Heart left ventricle (tissue), 16 donors: ENCODE measurements around the gene RPAP2. TPM values are rescaled to one million over a fixed set of nuclear protein-coding genes. Genes with fewer than 3 reads are reported as not detected.

ENCODE experiments used
- ATAC-seq, 4 donors: fragments of 200-7000 bp; cut with Tn5 transposase; one replicate each; pipeline ENCODE4 v1.9.1; 2020 to 2022; ENCODE audit warnings: moderate library complexity in 4 of 4, mild to moderate bottlenecking in 3 of 4, moderate number of reproducible peaks in 1 of 4
- DNase-seq, 5 donors: peaks; one replicate each; pipeline ENCODE4 v3.0.0-alpha.2; 2020
- H3K27ac ChIP-seq, 12 donors: fragments of 200-600 bp; sonication (generic) in 4 of 12; one replicate each; pipeline versions ENCODE4 v1.5.0 to v1.8.0; 2016 to 2022; ENCODE audit warnings: mild to moderate bottlenecking in 2 of 12
- H3K27me3 ChIP-seq, 9 donors: fragments of 200-600 bp; sonication (generic) in 2 of 9; one replicate each; pipeline versions ENCODE4 v1.5.1 to v1.8.0; 2016 to 2022; ENCODE audit warnings: mild to moderate bottlenecking in 3 of 9
- H3K36me3 ChIP-seq, 9 donors: fragments of 200-600 bp; sonication (generic) in 2 of 9; one replicate each; pipeline versions ENCODE4 v1.5.0 to v1.8.0; 2018 to 2022; ENCODE audit warnings: mild to moderate bottlenecking in 2 of 9
- H3K4me1 ChIP-seq, 12 donors: fragments of 200-600 bp; sonication (generic) in 4 of 12; one replicate each; pipeline versions ENCODE4 v1.5.0 to v1.8.0; 2016 to 2022; ENCODE audit warnings: mild to moderate bottlenecking in 3 of 12
- H3K4me3 ChIP-seq, 12 donors: fragments of 200-600 bp; sonication (generic) in 4 of 12; one replicate each; pipeline versions ENCODE4 v1.5.0 to v1.8.0; 2017 to 2022; ENCODE audit warnings: mild to moderate bottlenecking in 9 of 12, moderate library complexity in 4 of 12
- H3K9me3 ChIP-seq, 12 donors: fragments of 200-600 bp; sonication (generic) in 4 of 12; one replicate each; pipeline versions ENCODE4 v1.5.0 to v1.8.0; 2016 to 2022; ENCODE audit warnings: mild to moderate bottlenecking in 1 of 12
- POLR2A ChIP-seq, 2 donors: fragments of 450-650 bp; IDR thresholded peaks; one replicate each; pipeline ENCODE4 v1.6.1; 2017; ENCODE audit warnings: antibody characterized with exemption in 2 of 2, mild to moderate bottlenecking in 2 of 2, moderate library complexity in 2 of 2
- WGBS, 4 donors: extraction: QIAGEN DNeasy Blood & Tissue Kit in 2 of 4; methylation state at CpG; one replicate each; pipeline versions ENCODE4 v1.1.5 to v1.1.7; 2013 to 2018; 5-methylcytosine and 5-hydroxymethylcytosine counted together
- intact Hi-C, 10 donors: fragments of 100-400 bp; cut with DNase I; formaldehyde crosslinking; loops; one replicate each; pipeline versions ENCODE4 v1.11.1 to v1.14.2; 2022
- polyA plus RNA-seq, 2 donors: library from polyadenylated mRNA; stranded (reverse); fragments of 200-250 nt; gene quantifications; one replicate each; pipeline ENCODE4 v1.2.3, GENCODE V29; 2013
- total RNA-seq, 9 donors: library from RNA; depleted of rRNA in 2 of 9; stranded (reverse); fragments of >200 nt in 2 of 9; fragmentation: NEBNext Ultra II Directional in 3 of 9; extraction: Animal tissue kit (Norgen Biotek cat#: 25700) in 3 of 9; gene quantifications; one replicate each; pipeline versions ENCODE4 v1.1.0 to v1.2.4, GENCODE V29; 2016 to 2023
- TF ChIP-seq, protein P1 (sequence below), 12 donors: fragments of 200-600 bp; sonication (generic) in 4 of 12; IDR thresholded peaks; one replicate each; pipeline versions ENCODE4 v1.5.0 to v1.8.0; 2018 to 2022; ENCODE audit warnings: antibody characterized with exemption in 12 of 12, mild to moderate bottlenecking in 5 of 12
- donor health status: ischemic (EF 13 %, LVEDD 7.1; RV severe dilation, severe dysfunction).
- donor health status: healthy with polysubstance abuse.
- donor health status: DM: no; HTN: yes; CAD: no.
- donor health status: DM: no; HTN: no; CAD: no.
- donor health status: ischemic (EF 25% LVEDD 6.9; RV normal size, moderate dysfunction).
- donor health status: ischemic (EF 25% LVEDD 5.7; RV mildly dilated, moderate dysfunction).
- donor health status: healthy.
- donor health status: DM: yes; HTN: yes; CAD: no.
- donor health status: ischemic (EF 35%, LVEDD 5.7; RV mildly dilated, moderate dysfunction).
- donor health status: nonischemic (EF 11% LVEDD 7.7; RV severe dilation, severe dysfunction).
- donor health status: DM: yes; HTN: yes; CAD: no.
- donor health status: PGD.
- donor health status: ischemic (EF 29% LVEDD 5.4; RV normal size, mild dysfunction).
- donor health status: nonischemic (EF 23%, LVEDD 6.1; RV moderate dilation, normal function).

RPAP2 gene
- total and polyA plus RNA-seq, 11 donors, result 6.7 to 27.7 (median 23.2) TPM

- no peak overlapping the region for H3K27ac ChIP-seq
- TF ChIP-seq POLR2A (IDR thresholded peaks at IDR 0.05), result no peak
- TF ChIP-seq, protein P1, sequence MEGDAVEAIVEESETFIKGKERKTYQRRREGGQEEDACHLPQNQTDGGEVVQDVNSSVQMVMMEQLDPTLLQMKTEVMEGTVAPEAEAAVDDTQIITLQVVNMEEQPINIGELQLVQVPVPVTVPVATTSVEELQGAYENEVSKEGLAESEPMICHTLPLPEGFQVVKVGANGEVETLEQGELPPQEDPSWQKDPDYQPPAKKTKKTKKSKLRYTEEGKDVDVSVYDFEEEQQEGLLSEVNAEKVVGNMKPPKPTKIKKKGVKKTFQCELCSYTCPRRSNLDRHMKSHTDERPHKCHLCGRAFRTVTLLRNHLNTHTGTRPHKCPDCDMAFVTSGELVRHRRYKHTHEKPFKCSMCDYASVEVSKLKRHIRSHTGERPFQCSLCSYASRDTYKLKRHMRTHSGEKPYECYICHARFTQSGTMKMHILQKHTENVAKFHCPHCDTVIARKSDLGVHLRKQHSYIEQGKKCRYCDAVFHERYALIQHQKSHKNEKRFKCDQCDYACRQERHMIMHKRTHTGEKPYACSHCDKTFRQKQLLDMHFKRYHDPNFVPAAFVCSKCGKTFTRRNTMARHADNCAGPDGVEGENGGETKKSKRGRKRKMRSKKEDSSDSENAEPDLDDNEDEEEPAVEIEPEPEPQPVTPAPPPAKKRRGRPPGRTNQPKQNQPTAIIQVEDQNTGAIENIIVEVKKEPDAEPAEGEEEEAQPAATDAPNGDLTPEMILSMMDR (IDR thresholded peaks at IDR 0.05), result no peak
- intact Hi-C loops, result no loop called here
- no peaks in the 10 kb centered on the region for H3K36me3 ChIP-seq
- 95 to 96% (median 96%) methylated on average over 2 of the region's 2 CpGs for WGBS, 4 donors
- DNase-seq, result no peak
- H3K9me3 ChIP-seq, result peaks cover 0 to 5% (median 0%) of the 10 kb centered on the region in 12 donors
- no peak for ATAC-seq
- no peak overlapping the region for H3K4me3 ChIP-seq
- peaks cover 0 to 5% (median 0%) of the 10 kb centered on the region in 12 donors for H3K4me1 ChIP-seq
- H3K27me3 ChIP-seq, result no peaks in the 10 kb centered on the region
Observed at GRCh38 chr1:92447976-92448375, 149.1 kb downstream of the RPAP2 start.

Other genes starting within 250 kb of the RPAP2 start
- gene SETSIP, start 223.6 kb upstream of the RPAP2 start, total RNA-seq, result not detected
- gene SETSIP, start 223.6 kb upstream of the RPAP2 start, polyA plus RNA-seq, result not detected
- 1 to 10 TPM; 1.8 to 7.7 (median 5.1) TPM for gene BTBD8, start 218.7 kb upstream of the RPAP2 start, total RNA-seq
- gene BTBD8, start 218.7 kb upstream of the RPAP2 start, polyA plus RNA-seq, result 1 to 10 TPM in 1 of 2 donors, under 1 TPM in 1; 0.67 to 1.1 TPM
- gene C1orf146, start 81.1 kb upstream of the RPAP2 start, total RNA-seq, result not detected
- not detected for gene C1orf146, start 81.1 kb upstream of the RPAP2 start, polyA plus RNA-seq
- 1 to 10 TPM; 3.0 to 7.2 (median 5.6) TPM for gene GLMN, start 72 bp upstream of the RPAP2 start, total RNA-seq
- 10 to 100 TPM in 1 of 2 donors, 1 to 10 TPM in 1; 5.8 to 11.0 TPM for gene GLMN, start 72 bp upstream of the RPAP2 start, polyA plus RNA-seq
- under 1 TPM in 7 of 9 donors, not detected in 2; 0.08 to 0.93 (median 0.26) TPM for gene GFI1, start 187.9 kb downstream of the RPAP2 start, total RNA-seq
- under 1 TPM; 0.04 to 0.12 TPM for gene GFI1, start 187.9 kb downstream of the RPAP2 start, polyA plus RNA-seq